PC-3 (cell line): ENCODE measurements around the gene EMP2.
"Not testable (repeated sequence)": the region's sequence is repeated elsewhere in the genome, so short reads cannot be mapped to it uniquely, and the experiment has no call there.

Source experiments
- EZH2 ChIP-seq: fragments of 300-600 bp; sonication (generic); IDR thresholded peaks from one replicate; pipeline ENCODE4 v1.6.1; 2017; ENCODE audit warnings: antibody characterized with exemption, mild to moderate bottlenecking, low read length; ENCODE audit not compliant: unreplicated experiment
- EZH2phosphoT487 ChIP-seq: fragments of 300-600 bp; sonication (generic); IDR thresholded peaks from 2 replicates; pipeline ENCODE4 v1.6.1; 2018; ENCODE audit warnings: mild to moderate bottlenecking, antibody characterized with exemption, low read length, borderline replicate concordance
- TF ChIP-seq, protein P1 (sequence below): fragments of 300-600 bp; sonication (generic); conservative IDR thresholded peaks from 2 replicates; pipeline ENCODE4 v1.5.1; 2017; ENCODE audit warnings: antibody characterized with exemption, low read depth, mild to moderate bottlenecking, low read length

DNA sequence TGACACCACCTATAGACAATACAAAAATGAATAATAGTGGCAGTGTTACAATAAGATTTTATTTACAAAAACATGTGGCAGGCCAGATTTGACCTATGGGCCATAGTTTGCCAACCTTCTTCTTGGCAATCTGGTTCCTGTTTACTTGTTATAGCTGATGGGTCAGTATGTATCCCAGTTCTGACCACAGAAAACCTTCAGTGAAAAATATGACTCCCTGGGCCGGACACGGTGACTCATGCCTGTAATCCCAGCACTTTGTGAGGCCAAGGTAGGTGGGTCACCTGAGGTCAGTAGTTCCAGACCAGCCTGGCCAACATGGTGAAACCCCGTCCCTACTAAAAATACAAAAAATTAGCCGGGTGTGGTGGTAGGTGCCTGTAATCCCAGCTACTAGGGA, 46.8 kb downstream of the EMP2 start:
- TF ChIP-seq, protein P1, sequence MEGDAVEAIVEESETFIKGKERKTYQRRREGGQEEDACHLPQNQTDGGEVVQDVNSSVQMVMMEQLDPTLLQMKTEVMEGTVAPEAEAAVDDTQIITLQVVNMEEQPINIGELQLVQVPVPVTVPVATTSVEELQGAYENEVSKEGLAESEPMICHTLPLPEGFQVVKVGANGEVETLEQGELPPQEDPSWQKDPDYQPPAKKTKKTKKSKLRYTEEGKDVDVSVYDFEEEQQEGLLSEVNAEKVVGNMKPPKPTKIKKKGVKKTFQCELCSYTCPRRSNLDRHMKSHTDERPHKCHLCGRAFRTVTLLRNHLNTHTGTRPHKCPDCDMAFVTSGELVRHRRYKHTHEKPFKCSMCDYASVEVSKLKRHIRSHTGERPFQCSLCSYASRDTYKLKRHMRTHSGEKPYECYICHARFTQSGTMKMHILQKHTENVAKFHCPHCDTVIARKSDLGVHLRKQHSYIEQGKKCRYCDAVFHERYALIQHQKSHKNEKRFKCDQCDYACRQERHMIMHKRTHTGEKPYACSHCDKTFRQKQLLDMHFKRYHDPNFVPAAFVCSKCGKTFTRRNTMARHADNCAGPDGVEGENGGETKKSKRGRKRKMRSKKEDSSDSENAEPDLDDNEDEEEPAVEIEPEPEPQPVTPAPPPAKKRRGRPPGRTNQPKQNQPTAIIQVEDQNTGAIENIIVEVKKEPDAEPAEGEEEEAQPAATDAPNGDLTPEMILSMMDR: not testable (repeated sequence)
- TF ChIP-seq EZH2phosphoT487, EZH2: not testable (repeated sequence)
